GM18520 (cell line): ENCODE results near the gene CHD1.
"Not testable (repeated sequence)": the region's sequence is repeated elsewhere in the genome, so short reads cannot be mapped to it uniquely, and the experiment has no call there.

ENCODE experiments used
- ATAC-seq: cut with Tn5 transposase; IDR thresholded peaks from one replicate; pipeline ENCODE4 v1.9.1; 2021; ENCODE audit not compliant: unreplicated experiment

CHD1 gene

DNA sequence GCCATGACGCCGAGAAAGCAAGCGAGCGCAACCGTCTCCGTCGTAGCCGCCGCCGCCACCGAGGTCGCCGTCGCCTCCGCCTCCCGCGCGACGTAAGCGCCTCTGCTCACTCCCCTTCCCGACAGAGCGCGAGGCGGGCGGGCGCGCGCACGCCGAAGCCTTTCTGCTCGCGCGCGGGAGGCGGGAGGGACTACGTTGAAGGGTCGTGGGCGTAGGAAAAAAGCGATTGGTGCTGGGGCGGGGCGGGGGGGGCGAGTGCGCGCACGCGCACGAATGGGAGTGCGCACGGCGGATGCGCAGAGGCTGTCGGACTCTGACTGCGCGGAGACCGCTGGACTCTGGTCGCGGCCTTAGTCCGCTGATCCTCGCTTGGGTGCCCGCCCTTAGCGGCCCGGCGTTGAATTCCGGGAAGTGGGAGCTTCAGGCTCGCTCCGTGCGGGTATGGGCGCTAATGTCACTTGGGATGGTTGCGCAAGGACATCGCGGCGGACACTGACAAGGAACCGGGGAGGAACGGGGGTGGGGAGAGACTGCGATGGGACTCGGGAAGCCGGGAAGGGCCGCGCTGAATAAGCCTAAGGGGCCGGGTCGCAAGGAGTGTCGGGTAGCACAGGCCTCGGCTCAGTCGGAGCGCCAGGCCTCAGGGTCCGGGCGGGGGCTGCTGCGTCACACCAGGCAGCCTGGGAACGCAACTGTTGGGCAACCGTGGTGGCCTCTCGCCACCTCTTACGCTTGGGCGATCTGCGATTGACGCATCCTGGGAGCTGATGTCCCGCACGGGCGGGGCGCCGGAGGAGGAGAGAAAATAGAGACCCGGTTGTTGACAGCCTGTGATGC, at the start of gene CHD1:
Gene CHD1 (minus strand): TSS at position 135 of the 837 bp plus-strand sequence. CDS start 2,621 bp downstream, outside the sequence.
- ATAC-seq: peak; percentile 64

GRCh38 chr5:98978528-98978927, 49.7 kb upstream of the CHD1 start:
- no peak for ATAC-seq

DNA sequence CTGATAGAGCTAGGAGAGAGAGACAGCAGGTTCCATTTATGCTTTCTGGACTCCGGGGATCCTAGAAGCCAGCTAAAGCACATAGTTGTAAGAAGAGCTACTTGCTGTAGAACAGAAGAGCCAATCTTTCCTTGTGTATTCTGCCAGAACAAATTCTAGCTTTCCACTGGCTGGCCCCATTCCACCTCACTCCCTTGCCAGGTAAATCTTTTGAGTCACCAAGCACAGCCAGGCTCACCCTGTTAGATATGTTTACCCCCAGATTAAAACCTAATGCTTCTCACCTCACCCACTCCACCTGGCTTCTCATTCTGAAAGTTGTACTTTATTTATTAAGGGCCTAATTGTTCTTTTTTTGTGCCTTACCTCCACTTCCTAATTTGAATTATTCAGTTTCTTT, 48.9 kb upstream of the CHD1 start:
- ATAC-seq: no peak

DNA sequence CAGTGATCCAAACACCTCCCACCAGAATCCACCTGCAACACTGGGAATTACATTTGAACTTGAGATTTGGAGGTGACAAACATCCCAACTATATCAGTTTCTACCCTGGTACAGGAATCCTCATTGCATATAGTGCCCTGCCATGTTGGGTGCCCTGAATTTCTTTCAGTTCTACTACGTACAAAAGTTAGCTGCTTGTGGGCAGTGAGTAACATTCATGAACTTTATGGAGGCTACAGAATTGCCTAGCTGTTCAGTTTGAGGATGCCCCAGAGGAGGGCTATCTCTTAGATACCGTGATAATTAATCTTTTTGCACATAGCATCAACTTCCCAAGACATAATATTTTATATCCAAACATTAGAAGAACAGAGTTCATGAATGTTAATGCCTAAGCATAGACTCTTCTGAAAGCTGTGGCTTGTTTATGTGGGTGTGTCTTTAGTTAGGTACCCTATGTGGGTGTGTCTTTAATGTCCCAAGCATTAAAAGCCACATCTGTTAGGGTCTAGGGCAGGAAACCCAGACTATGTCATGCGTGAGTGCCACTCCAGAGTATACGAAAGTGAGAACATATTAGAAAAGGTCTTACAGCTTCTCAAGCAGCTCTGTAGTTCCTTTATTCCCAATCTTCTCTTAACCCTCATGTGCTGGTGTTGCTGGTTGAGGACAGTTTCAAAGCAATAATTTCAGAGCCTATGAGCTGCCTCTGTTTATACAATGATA, 47.0 kb upstream of the CHD1 start:
- ATAC-seq: no peak

GRCh38 chr5:98975223-98975622, 46.4 kb upstream of the CHD1 start:
- ATAC-seq: no peak

- ATAC-seq: no peak
Observed at GRCh38 chr5:98969400-98969799, 40.6 kb upstream of the CHD1 start.

GRCh38 chr5:98968056-98968564, 39.3 kb upstream of the CHD1 start:
- no peak for ATAC-seq

DNA sequence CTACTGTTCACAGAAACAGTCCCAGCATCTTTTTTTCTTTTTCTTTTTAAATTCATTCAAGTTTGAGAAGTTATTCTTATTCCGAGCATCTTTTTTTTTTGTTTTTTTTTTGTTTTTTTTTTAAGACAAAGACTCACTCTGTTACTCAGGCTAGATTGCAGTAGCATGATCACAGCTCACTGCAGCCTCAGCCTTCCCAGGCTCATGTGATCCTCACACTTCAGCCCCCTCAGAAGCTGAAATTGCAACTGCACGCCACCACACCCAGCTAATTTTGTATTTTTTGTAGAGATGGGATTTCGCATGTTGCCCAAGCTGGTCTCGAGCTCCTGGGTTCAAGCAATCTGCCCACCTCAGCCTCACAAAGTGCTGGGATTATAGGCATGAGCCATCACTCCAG, 36.4 kb upstream of the CHD1 start:
- ATAC-seq: no peak

DNA sequence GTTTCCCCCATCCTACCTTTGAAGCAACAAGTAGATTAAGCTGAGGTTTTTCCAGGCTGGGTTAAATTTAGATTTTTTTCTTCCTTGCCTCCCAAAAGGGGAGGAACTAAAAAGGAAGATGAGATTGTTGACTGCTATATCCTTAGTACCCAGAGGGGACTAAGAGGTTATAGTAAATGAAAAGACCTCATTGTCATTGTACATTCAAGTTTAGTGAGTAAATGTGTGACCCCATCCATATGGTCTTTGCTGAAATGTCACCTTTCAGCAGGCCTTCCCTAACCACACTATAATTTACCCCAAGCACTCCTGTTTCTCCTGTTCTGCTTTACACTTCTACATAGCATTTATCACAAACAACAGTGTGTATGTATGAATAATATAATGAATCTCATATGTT, 35.8 kb upstream of the CHD1 start:
- ATAC-seq: no peak

DNA sequence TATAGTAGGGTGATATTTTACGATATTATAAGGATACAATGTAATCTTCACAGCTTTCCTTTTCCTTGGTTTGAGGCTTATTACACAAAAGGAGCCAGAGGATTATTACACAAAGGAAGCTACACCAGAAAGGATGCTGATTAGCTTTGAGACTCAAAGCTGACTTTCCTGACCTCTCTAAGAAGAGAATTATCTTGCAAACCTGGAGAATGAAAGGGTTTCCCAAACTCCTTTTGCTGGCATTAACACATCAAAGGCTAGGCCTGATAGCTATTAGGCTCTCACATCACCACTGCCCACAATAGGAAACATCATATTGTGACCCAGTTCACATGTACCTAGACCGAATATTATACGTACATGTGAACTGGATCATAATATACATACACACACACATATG, 34.2 kb upstream of the CHD1 start:
- no peak for ATAC-seq

- ATAC-seq: no peak
Observed at GRCh38 chr5:98962587-98962986, 33.8 kb upstream of the CHD1 start.

DNA sequence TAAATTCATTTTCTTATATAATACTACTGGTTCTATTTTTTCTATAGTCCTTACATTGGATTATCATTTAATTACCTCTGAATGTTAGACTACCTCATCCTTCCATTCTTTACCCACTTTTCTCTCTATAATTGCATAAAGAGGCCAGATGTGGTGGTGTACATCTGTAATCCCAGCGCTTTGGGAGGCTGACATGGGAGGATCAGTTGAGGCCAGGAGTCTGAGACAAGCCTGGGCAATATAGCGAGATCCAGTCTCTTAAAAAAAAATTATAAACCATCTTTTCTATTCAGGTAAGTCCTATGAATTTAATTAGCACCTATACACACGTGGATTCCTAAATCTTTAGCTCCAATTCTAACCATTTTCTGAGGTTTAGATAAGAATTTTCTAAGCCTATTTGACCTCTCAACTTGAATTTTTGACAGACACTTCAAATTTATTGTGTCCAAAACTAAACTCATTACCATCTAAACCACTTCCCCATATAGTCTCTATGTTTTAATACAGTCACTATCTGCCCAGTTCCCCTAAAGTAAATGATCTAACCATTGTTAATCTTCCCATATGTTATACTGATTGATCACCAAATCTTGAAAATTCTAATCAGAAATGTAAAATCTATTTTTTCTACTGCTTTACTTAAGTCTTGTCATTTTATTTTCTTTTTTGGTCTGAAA, 33.0 kb upstream of the CHD1 start:
- ATAC-seq: no peak

DNA sequence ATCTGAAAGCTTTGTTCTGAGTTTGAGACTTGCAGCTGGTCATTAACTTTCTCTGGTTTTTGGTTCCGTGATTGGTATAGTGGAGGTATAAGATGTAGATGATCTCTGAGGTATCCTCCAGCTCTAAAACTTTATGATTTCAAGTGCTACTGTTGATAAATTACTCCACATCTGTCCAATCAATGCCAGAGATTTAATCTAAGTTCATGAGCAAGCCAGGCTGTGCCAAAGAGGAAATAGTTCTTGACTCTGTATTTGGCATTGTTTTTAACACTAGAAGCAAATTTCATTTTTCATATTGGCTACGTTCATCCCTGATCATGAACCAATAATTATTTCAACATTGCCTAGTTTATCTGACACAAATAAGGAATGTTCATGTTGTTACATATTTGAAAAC, 28.5 kb upstream of the CHD1 start:
- ATAC-seq: no peak

DNA sequence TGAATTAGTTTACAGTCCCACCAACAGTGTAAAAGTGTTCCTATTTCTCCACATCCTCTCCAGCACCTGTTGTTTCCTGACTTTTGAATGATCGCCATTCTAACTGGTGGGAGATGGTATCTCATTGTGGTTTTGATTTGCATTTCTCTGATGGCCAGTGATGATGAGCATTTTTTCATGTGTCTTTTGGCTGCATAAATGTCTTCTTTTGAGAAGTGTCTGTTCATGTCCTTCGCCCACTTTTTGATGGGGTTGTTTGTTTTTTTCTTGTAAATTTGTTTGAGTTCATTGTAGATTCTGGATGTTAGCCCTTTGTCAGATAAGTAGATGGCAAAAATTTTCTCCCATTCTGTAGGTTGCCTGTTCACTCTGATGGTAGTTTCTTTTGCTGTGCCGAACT, 27.1 kb upstream of the CHD1 start:
- not testable (repeated sequence) for ATAC-seq

DNA sequence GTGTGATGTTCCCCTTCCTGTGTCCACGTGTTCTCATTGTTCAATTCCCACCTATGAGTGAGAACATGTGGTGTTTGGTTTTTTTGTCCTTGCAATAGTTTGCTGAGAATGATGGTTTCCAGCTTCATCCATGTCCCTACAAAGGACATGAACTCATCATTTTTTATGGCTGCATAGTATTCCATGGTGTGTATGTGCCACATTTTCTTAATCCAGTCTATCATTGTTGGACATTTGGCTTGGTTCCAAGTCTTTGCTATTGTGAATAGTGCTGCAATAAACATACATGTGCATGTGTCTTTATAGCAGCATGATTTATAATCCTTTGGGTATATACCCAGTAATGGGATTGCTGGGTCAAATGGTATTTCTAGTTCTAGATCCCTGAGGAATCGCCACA, 26.7 kb upstream of the CHD1 start:
- not testable (repeated sequence) for ATAC-seq

GRCh38 chr5:98954392-98955028, 25.7 kb upstream of the CHD1 start:
- no peak for ATAC-seq

GRCh38 chr5:98942847-98943246, 14.0 kb upstream of the CHD1 start:
- ATAC-seq: no peak

DNA sequence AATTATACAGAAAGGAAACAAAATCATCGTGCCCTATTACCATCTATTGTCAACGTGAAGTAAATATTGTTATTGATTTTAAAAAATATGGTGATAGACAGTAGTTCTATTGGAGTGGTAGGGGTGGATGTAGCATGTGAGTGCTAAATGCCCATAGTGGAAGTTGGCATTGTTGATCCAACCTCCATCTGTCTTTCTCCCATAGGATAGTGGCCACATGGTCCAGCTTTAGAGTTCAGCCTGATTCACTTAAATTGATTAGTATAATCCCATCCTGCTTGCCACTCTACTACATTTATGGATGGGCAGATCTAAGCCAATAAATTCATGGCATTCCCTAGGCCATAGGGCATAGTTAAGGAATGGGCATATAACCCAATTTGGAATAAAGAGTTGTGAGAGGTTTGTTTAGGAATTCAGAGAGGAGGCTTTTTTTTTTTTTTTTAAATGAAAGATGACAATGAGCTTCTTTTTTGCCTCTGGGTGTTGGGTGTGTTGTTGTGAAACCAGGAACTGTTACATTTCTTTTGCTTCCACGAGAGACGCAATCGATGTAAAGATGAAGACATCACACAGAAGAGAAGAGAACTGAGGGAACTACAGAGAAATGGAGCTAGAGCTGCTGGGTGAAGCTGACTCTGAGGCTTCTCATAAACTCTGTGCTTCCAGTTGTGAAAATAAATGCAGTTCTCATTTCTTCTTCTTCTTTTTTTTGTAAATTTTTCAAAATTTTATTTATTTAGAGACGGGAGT, 12.5 kb upstream of the CHD1 start:
- no peak for ATAC-seq

GRCh38 chr5:98940581-98940980, 11.8 kb upstream of the CHD1 start:
- ATAC-seq: no peak

- ATAC-seq: no peak
Observed at GRCh38 chr5:98938464-98938863, 9.7 kb upstream of the CHD1 start.
